Measurements from ENCODE around the gene CTBP2. TPM values are rescaled to one million over a fixed set of nuclear protein-coding genes. Genes with fewer than 3 reads are reported as not detected.
A peak's percentile ranks its signal among the peaks of the same experiment; 100 is the strongest.
"Not testable (repeated sequence)": the region's sequence is repeated elsewhere in the genome, so short reads cannot be mapped to it uniquely, and the experiment has no call there.

The CTBP2 gene
- total RNA-seq, 1 experiment from 2014 or later, result 58.2 TPM

DNA sequence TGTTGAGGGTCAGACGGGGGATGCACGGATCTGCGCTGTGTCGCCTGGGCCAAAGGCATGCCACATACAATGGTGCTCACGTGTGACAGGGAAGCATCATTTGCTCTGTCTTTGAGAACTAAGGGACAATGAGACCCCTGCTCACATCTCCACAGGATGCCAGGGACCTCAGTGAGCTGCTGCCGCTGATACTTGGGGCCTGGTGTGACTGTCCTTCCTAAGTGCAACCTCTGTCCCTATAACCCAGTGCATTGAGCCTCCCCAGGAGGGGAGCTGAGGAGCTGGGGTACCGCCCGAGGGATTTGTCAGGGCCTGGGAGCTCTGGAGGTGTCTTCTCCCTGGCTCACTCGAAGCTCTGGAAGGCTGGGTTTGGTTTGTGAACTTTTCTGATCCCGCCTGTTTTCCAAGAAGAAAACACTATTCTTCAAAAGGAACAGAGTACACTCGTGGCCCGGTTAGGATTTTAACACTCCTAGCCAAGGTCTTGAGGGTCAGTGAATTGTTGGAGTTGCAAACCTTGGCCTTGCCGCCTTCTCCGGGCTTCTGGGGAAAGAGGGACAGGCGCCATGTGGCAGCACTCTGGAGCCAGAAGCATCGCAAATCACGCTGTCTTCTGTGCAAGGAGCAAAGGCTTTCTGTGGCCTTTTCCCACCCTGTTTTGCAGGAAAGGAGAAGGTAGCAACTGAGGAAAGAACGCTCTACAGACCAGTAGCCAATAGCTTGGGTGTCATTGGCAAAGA lies 26.2 kb upstream of the CTBP2 start:
- DNase-seq (ENCODE audit: low spot score), result no peak

DNA sequence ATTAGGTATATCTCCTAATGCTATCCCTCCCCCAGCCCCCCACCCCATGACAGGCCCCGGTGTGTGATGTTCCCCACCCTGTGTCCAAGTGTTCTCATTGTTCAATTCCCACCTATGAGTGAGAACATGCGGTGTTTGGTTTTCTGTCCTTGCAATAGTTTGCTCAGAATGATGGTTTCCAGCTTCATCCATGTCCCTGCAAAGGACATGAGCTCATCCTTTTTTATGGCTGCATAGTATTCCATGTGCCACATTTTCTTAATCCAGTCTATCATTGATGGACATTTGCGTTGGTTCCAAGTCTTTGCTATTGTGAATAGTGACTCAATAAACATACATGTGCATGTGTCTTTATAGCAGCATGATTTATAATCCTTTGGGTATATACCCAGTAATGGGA lies 18.7 kb upstream of the CTBP2 start:
- not testable (repeated sequence) for DNase-seq (ENCODE audit: low spot score)

DNA sequence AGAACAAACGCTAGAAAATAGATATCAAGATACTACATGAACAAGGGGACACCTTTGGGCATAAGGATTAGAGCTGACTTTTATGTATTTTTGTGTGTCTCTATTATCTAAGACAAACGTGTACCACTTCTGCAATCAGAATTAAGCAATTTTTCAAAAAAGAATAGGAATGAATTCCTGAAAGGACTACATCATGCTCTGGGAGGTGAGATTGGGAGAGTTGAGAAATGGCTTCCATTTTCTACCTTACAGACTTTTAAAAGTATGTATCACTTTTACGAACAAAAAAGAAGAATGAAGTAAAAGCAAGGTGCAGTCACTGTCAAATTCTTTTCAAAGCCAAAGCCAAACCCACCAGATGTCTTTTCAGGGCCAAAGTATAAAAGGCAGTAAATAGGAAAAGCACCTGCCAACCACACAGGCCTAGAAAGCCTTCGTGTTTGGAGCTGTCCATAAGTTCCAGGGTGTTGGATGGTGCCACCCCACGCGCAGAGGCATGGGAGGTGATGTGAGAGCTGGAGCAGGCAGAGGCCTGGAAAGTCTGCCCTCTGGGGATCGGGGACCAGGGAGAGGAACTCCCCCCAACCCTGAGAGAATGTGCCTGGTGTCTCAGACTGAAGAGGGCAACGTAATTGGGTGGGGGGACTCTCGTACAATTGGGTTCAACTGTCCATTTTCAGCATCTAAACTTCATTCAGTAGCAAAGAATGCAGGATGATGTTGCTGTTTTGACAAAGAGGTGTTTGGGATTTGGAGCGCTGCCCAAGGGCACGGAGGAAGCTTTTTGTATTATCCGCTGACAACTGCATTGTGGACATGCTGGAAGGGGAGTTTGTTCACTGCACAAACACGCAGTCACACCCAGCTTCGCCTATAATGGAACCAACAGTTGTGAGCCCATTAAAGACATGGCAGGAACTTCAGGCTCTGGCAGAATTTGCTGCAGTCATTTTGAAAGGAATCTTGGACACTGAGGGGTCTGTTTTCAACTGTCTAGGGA lies 17.6 kb upstream of the CTBP2 start:
- no peak for DNase-seq (ENCODE audit: low spot score)

DNA sequence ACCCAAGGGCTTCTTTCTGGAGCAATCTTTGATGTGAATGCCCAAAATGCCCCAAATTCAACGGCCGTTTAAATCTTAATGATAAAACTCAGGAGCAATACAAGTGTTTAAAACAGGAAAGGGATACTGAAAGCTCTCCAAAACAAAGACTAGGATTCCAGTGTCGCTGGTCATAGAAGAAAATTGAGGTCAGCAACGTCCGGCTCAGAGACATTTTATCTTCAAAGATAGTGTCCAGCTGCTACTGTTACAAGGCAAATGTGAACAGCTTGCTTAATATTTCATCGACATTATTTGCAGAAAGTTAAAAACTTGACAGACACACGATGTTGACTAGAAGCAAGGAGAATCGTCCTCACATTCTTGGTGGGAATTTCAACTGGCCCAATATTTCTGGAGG lies 15.4 kb upstream of the CTBP2 start:
- DNase-seq (ENCODE audit: low spot score), result no peak

DNA sequence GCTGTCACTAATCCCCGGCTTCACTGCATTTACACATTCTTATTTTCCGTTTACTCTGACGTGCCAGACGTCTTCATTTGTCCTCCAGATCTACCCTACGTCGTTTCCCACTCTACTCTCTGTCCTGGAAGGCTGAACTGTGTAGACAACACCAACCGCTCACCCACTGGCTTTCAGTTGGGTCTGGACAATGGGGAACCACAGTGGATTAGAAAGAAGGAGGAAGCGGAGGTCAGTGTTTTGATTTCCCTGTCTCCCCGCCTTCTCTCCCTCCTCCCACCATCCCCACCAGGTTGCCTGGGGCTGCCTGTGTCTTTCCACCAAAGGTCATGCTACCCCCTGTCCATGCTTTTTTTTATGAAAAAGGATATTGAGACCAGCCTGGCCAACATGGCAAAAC lies 14.0 kb upstream of the CTBP2 start:
- DNase-seq (ENCODE audit: low spot score), result no peak

DNA sequence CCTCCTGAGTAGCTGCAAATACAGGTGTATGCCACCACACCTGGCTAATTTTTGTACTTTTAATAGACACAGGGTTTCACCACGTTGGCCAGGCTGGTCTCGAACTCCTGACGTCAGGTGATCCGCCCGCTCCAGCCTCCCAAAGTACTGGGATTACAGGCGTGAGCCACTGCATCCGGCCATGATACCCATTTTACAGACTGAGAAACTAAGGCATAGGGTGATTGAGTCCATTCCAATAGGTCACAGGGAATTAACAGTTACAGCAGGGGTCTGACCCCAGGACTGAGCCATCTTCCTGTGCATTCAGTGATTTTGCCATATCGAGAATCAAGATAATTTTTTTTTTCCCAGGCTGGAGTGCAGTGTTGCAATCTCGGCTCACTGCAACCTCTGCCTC lies 12.3 kb upstream of the CTBP2 start:
- DNase-seq (ENCODE audit: low spot score), result no peak

DNA sequence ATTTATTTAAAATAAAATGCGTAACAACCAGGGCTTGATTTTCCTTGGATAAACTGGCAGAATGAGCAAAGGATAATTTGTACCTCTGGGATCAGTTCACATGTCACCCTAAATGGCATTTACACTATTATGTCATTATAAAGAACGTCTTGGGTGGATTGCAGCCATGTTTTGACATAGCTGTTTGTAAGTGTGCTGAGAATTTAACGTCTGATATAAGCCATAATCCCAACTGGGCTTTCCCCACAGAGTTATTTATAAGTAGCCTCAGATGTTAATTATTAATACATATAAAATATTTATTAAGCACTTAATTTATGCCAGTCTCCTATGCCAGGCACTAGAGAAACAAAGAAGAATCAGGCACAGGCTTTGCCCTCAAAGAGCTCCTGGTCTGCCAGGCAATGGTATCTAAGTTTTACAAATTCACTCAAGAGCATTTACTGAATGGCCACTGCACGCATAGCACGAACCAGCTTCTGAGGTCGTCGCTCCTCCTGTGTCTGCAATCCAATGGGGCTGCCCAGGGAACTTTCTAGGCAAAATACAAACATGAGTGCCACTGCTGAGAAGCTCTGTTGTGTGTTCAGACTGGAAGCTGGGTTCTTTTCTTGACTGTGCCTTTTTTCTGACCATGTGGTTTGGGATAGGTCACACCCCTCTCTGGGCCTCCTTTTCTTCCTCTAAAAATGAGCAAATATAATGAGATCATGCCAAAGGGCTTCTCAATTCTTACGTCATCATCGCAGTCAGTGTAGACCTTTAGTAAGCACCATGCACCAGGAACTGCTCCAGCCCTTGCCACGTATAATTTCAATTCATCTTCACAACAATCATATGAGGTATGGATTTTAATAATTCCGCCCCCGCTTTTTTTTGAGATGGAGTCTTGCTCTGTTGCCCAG lies 11.3 kb upstream of the CTBP2 start:
- no peak for DNase-seq (ENCODE audit: low spot score)

DNA sequence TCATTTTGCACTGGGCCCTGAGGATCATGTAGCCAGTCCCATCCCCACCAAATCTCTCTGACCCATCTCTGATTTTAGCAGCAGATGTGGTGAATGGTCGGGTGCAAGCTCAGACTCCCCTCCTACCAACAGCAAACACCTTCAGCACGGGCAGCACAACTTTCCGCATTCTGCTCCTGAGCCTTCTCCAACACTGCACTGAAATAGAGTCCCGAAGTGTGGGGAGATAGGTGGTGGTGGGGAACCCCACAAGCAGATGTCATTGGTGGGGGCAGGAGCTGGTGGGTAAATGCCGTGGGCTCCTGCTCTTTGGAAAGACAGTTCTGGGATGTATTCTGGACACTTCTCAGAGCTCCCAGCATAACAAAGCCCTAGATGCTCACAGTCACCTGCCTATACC lies 9.6 kb upstream of the CTBP2 start:
- DNase-seq (ENCODE audit: low spot score), result no peak

DNA sequence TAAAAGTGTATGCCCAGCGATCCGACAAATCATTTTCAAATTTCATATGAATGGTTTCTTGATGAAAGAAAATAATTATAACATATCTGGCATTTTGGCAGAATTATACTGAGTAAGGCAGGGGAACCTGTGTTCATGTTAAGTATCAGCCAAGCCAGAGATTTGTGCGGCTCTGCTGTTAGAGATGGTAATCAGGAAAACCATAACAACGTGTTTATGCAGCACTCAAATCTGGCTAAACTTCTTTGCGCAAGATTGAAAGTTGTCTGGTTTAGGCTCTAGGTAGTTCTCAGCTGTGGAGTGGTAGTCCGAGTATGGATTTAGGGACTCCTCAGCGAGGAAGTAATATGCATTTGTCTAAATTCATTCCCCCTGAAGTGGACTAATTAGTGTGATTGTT lies 8.9 kb upstream of the CTBP2 start:
- no peak for DNase-seq (ENCODE audit: low spot score)

DNA sequence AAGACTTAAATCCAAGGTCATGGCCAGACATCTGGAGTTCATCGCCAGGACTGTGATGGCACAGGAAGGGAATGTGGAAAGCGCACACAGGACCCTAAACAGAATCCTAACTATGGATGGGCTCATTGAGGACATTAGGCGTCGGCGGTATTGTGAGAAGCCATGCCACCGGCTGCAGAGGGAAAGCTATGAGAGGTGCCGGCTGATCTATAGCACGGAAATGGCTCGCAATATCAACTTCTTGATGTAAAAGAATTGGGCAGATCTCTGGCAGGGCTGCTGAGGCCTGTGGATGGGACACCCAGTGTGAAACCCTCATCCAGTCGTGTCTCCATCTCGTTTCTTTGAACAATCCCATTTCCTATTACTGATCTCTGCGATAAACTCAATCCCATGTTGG lies 6.3 kb upstream of the CTBP2 start:
- no peak for DNase-seq (ENCODE audit: low spot score)

DNA sequence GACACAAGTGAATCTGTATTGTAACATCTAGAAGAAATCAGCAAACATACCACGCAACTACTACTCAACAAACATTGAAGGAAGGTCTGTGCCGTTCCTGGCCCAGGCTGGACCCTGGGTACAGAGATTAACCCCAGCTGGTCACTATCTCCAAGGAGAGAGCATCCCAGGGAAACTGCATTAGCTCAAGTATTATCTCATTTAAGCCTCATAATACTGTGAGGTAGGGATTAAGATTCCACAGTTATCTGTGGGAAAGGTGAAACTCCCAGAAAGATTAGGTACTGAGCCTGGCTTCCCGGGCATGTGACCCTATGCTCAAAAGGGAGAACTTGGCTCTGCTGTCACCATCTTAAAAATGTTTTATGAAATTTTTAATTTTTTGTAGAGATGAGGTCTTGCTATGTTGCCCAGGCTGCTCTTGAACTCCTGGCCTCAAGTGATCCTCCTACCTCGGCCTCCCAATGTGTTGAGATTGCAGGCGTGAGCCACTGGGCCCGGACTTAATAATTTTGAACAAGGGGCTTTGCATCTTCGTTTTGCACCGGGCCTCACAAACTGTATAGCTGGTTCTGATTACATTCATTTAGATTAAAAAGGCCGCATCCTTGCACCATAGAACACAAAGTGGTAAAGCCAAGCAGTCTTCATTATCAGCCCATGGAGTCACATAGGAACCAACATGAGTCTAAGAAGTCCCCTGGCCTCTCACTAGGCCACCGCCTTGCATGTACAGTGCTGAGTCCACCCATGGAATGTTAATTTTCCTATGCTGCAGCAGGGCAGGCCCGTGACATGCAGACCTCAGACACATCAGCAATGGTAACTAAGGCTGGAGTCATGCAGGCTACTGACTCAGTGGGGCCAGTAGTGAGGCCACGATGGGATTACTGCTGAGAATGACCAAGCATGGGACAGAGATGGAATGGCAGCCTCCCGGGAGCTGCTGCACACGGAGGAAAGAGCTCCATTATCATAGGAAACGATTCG lies 5.5 kb upstream of the CTBP2 start:
- no peak for DNase-seq (ENCODE audit: low spot score)

DNA sequence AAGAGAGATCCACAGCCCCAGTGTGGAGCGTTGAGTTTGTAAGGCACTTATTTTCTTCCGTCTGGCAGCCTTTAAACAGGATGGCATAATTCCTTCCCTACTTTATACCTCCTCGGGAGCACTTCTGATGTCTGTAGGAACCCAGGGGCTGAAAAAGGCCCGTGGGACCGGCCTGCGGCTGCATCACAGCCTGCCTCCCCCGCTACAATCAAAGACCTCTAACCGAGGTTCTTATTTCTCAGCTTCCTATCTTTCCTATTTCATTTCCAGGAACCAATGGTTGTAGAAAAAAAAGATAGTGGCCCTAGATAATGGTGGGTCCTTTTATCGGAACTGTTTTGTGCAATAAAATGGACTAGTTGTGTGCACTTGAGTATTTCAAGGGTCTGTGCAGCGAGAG lies 4.1 kb upstream of the CTBP2 start:
- no peak for DNase-seq (ENCODE audit: low spot score)

DNA sequence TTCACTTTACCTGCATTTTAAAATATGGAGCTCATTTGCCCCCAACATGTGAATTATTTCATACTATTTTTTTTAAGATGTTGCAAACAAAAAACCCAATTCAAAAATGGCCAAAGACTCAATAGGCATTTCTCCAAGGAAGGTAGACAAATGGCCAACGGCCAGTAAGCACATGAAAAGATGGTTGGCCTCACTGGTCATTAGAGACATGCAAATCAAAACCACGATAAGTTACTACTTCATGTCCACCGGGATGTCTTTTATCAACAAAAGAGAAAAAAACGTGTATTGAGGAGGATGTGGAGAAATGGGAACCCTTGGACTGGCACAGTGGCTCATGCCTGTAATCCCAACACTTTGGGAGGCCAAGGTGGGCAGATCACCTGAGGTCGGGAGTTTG lies 3.4 kb upstream of the CTBP2 start:
- DNase-seq (ENCODE audit: low spot score), result no peak

DNA sequence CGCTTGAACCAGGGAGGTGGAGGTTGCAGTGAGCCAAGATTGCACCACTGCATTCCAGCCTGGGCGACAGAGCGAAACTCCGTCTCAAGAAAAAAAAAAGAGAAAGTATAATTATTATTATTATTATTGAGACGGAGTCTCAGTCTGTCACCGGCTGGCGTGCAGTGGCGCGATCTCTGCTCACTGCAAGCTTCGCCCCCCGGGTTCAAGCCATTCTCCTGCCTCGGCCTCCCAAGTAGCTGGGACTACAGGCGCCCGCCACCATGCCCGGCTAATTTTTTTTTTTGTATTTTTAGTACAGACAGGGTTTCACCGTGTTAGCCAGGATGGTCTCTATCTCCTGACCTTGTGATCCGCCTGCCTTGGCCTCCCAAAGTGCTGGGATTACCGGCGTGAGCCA lies 2.9 kb upstream of the CTBP2 start:
- not testable (repeated sequence) for DNase-seq (ENCODE audit: low spot score)

DNA sequence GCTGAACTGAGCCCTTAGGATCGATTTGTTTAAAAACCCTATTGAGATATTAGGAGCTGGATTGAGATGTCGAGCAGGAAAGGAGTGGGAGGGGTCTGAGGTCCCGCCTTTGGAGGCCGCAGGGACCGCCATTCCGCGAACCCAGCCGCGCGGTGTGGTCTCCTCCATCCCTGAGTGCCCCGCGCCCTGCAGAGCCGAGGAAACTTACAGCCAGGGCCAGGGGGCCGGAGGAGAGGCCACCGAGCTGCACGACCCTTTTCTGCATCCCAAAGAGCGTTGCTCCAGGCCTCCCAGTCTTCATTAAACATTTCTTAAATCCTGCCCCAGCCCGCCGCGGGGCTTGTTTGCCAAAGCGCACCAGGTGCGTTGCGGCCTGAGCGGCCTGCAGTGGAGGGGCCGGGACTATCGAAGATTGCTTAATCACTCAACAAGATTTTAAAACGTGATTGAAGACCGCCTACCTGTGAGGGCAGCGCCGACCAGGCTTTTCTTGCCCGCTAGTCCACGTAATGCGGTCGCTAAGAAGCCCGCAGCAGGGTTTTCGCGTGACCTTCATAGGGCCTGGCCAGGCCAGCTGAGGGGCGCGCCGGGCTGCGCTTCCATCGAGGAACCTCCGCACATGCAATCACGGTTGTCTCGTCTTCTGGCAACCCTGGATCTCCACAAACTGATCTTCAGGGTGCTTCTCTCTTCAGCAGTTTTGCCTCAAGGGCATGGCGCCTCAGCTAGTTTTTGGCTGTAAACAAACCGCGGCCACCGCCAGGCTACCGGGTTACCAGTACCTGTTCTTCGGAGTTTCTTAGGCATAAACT lies 2.0 kb upstream of the CTBP2 start:
- no peak for DNase-seq (ENCODE audit: low spot score)

DNA sequence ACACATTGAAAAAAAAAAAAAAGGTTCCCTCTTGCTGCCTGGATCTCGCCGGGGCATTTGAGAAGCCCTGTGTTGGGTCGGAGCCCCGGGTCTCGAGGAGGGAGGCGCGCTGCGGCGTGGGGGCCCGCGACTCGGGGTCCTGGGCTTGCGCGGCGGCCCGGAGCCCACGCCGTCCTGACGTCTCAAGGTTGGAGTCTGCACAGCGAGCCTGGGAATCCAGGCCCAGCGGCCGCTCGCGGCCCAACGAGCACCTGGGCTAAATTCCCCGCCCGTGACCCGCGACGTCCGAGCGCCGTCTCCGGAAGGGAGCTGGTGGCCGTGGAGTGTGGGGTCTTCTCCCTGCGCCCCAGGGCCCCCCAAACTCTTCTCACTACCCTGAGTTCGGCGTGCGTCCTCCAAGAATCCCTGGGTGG lies 1.4 kb upstream of the CTBP2 start:
- no peak for DNase-seq (ENCODE audit: low spot score)

DNA sequence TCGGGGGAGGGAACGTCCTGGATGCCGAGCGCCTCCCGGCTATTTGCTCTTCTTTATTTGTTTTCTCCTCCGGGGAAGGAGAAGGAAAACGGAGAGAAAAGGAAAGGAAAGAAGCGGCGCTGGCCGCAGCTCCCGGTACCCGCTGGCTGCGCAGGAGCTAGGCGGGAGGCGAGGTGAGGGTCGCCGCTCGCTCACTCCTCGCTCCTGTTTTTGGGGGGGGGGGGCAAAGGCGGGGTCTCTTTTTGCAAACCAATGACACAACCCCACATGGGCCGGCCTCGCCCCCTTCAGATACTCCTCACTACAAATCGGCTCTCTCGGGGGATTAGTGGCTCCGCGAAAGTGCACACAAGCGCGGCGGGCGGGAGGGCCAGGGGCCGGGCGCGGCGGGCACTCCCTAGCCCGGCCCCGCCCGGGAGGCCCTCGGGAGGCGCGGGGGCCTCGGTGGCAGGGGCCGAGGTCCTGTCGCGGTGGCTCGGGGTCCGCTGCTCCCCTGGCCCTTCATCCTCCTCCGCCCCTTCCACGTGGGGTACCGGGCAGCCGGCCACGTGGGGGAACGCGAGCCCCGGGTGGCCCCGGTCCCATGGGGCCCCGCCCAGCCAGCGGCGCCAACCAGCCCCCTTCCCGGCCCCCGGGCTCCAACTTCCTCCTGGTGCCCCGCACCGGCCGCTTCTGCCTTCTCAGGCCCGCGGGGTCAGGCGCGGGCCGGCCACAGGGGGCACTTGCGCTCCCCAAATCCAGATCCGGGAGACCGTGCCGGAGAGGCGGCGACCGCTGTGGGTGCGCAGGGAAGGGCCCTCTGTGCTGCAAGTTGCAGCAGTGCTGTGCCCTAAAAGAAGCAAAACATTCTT lies 718 bp upstream of the CTBP2 start:
- DNase-seq (ENCODE audit: low spot score), result peak; percentile 81

DNA sequence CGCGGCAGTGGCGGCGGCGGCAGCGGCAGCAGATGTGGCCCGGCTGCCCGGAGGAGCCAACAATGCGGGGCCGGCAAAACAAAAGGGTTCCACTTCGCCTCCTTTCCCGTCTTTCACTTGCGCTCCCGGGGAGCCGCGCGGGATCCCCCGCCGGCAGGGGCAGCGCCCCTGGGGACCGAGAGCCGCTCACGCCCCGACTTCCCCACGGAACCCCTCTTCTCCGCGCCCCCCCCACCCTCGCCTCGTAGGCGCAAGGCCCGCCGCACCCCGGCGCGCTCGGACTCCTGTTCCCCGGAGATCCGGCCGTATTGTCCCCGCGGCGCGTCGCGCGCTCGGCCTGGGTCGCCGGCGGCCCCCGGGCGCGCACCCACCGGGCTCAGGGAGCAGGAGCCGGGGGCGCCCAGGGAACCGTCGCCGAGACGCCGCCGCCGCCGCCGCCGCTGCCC lies 854 bp downstream of the CTBP2 start:
- DNase-seq (ENCODE audit: low spot score), result no peak

Measured in H4 (cell line).